ENCODE results near the gene CFAP45. TPM values are rescaled to one million over a fixed set of nuclear protein-coding genes. Genes with fewer than 3 reads are reported as not detected.
A peak's percentile ranks its signal among the peaks of the same experiment; 100 is the strongest.

The CFAP45 gene
- total RNA-seq, 1 donor from 2014 or later: 1.9 TPM

GRCh38 chr1:159915571-159916241, 15.7 kb upstream of the CFAP45 start:
- Histone ChIP-seq H3K9me3 (no peaks in the 10 kb centered on the region), H3K27me3 (no peaks in the 10 kb centered on the region), H3K36me3 (peaks cover 44% of the 10 kb centered on the region), H3K4me1 (peaks cover 66% of the 10 kb centered on the region), H3K4me3 (no peak overlapping the region), H3K27ac (peak overlapping the region; percentile 17)
- peak; percentile 18 for DNase-seq
- intact Hi-C loops (cut with DNase I): no loop called here
- TF ChIP-seq, protein P1, sequence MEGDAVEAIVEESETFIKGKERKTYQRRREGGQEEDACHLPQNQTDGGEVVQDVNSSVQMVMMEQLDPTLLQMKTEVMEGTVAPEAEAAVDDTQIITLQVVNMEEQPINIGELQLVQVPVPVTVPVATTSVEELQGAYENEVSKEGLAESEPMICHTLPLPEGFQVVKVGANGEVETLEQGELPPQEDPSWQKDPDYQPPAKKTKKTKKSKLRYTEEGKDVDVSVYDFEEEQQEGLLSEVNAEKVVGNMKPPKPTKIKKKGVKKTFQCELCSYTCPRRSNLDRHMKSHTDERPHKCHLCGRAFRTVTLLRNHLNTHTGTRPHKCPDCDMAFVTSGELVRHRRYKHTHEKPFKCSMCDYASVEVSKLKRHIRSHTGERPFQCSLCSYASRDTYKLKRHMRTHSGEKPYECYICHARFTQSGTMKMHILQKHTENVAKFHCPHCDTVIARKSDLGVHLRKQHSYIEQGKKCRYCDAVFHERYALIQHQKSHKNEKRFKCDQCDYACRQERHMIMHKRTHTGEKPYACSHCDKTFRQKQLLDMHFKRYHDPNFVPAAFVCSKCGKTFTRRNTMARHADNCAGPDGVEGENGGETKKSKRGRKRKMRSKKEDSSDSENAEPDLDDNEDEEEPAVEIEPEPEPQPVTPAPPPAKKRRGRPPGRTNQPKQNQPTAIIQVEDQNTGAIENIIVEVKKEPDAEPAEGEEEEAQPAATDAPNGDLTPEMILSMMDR (IDR thresholded peaks at IDR 0.05): no peak
- ATAC-seq: no peak

- TF ChIP-seq, protein P1 (IDR thresholded peaks at IDR 0.05): no peak
- Histone ChIP-seq H3K4me1 (peaks cover 67% of the 10 kb centered on the region), H3K36me3 (peaks cover 31% of the 10 kb centered on the region), H3K27ac (peak overlapping the region; percentile 42), H3K4me3 (no peak overlapping the region), H3K9me3 (no peaks in the 10 kb centered on the region), H3K27me3 (no peaks in the 10 kb centered on the region)
- intact Hi-C loops (cut with DNase I): no loop called here
- peak; percentile 57 for DNase-seq
- ATAC-seq: peak; percentile 37
Measured at GRCh38 chr1:159914252-159915018, 14.5 kb upstream of the CFAP45 start.

- TF ChIP-seq, protein P1 (IDR thresholded peaks at IDR 0.05): no peak
- Histone ChIP-seq H3K36me3 (peaks cover 23% of the 10 kb centered on the region), H3K27me3 (no peaks in the 10 kb centered on the region), H3K9me3 (no peaks in the 10 kb centered on the region), H3K4me1 (peaks cover 60% of the 10 kb centered on the region), H3K27ac (peak overlapping the region; percentile 42), H3K4me3 (no peak overlapping the region)
- intact Hi-C loops (cut with DNase I): no loop called here
- ATAC-seq: peak; percentile 57
- DNase-seq: peak; percentile 66
Measured at GRCh38 chr1:159913451-159914192, 13.7 kb upstream of the CFAP45 start.

GRCh38 chr1:159911326-159912070, 11.5 kb upstream of the CFAP45 start:
- no peak overlapping the region for H3K4me3 ChIP-seq
- H3K9me3 ChIP-seq: no peaks in the 10 kb centered on the region
- peaks cover 53% of the 10 kb centered on the region for H3K4me1 ChIP-seq
- no peaks in the 10 kb centered on the region for H3K27me3 ChIP-seq
- H3K27ac ChIP-seq: peak overlapping the region; percentile 70
- TF ChIP-seq, protein P1 (IDR thresholded peaks at IDR 0.05): no peak
- peak; percentile 22 for DNase-seq
- no peak for ATAC-seq
- intact Hi-C loops (cut with DNase I): no loop called here
- peaks cover 2% of the 10 kb centered on the region for H3K36me3 ChIP-seq

All from upper lobe of right lung (tissue), 1 donor.